T47D (cell line): ENCODE data around the gene SETD7.
"Not testable (repeated sequence)": the region's sequence is repeated elsewhere in the genome, so short reads cannot be mapped to it uniquely, and the experiment has no call there.

ENCODE experiments used
- DNase-seq, 2 experiments: peaks; one replicate each; pipeline versions ENCODE4 v3.0.0 to v3.0.0-alpha.2; 2011 to 2012; ENCODE audit warnings: low read depth in 1 of 2, low spot score in 1 of 2
- JUND ChIP-seq: IDR thresholded peaks from 2 replicates; pipeline ENCODE4 v1.6.1; 2012; ENCODE audit warnings: low read depth
- in situ Hi-C: cut with HindIII; loops from 2 replicates; pipeline ENCODE4 v1.10.0; 2016; ENCODE audit warnings: low sequenced_read_pairs, low pct_unique_long_range_greater_than_20kb

Gene SETD7

GRCh38 chr4:139457318-139457717, 98.7 kb downstream of the SETD7 start:
- TF ChIP-seq JUND, result no peak
- no peak for DNase-seq
- in situ Hi-C loops, result no loop called here

GRCh38 chr4:139455126-139455538, 100.9 kb downstream of the SETD7 start:
- in situ Hi-C loops, result no loop called here
- DNase-seq, result no peak
- TF ChIP-seq JUND, result no peak

GRCh38 chr4:139454111-139455045, 101.6 kb downstream of the SETD7 start, which contains the start of gene RAB33B:
TSS of gene RAB33B (plus strand) at chr4:139454121. CDS start at chr4:139454196, 75 bp downstream.
- TF ChIP-seq JUND, result no peak
- in situ Hi-C loops, result no loop called here
- DNase-seq, result no peak

GRCh38 chr4:139453371-139454110, 102.5 kb downstream of the SETD7 start:
- in situ Hi-C loops, result no loop called here
- no peak for TF ChIP-seq JUND

GRCh38 chr4:139453041-139453370, 103.0 kb downstream of the SETD7 start:
- in situ Hi-C loops, result no loop called here
- DNase-seq, result peak; percentile 29 to 83

More at GRCh38 chr4:139453371-139454110, 102.5 kb downstream of the SETD7 start:
- DNase-seq, result peak; percentile 76 to 97

GRCh38 chr4:139451997-139452396, 104.0 kb downstream of the SETD7 start:
- TF ChIP-seq JUND, result no peak
- in situ Hi-C loops, result no loop called here
- no peak for DNase-seq

More at GRCh38 chr4:139453041-139453370, 103.0 kb downstream of the SETD7 start:
- no peak for TF ChIP-seq JUND

- in situ Hi-C loops, result no loop called here
- no peak for DNase-seq
- TF ChIP-seq JUND, result no peak
Observed at GRCh38 chr4:139450586-139450985, 105.4 kb downstream of the SETD7 start.

GRCh38 chr4:139447078-139447477, 108.9 kb downstream of the SETD7 start:
- DNase-seq, in situ Hi-C loops: not testable (repeated sequence)
